ENCODE results near the gene ZBTB37.
"Not testable (repeated sequence)": the region's sequence is repeated elsewhere in the genome, so short reads cannot be mapped to it uniquely, and the experiment has no call there.

ZBTB37 gene, protein sequence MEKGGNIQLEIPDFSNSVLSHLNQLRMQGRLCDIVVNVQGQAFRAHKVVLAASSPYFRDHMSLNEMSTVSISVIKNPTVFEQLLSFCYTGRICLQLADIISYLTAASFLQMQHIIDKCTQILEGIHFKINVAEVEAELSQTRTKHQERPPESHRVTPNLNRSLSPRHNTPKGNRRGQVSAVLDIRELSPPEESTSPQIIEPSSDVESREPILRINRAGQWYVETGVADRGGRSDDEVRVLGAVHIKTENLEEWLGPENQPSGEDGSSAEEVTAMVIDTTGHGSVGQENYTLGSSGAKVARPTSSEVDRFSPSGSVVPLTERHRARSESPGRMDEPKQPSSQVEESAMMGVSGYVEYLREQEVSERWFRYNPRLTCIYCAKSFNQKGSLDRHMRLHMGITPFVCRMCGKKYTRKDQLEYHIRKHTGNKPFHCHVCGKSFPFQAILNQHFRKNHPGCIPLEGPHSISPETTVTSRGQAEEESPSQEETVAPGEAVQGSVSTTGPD

DNA sequence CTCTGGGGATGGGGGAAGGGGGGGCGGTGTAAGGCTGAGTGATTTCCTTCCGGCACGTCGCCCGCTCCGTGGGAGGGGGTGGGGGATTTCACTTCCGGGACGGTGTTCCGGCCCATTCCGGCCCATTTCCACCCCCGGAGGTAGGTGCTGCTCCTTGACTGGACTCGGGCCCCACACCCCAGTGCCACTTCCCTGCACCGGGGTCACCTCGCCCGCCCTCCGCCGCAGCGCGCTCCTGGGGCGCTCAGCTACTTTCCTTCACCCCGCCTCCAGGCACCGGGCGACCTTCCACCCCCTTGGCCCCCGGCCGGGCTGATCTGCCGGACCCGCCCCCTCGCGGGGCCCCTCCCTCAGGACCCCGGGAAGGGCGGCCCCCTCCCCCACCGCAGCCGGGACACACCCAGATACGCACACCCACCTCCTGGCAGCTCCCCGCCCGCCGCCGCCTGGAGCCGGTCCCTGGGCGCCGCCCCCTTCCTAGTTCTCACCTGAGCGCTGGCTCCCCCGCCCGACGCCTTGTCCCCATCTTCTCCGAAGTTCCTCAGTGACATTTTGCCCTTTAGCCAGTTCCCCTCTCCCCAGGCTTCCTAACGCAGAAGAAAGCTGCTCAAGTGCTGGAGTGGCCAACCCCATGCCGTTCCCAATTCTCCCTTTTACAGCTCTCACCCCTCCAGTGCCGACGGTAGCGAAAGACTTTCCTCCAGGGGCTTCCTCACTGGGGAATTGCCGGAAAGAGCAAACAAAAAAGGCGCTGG lies at the start of gene ZBTB37:
TSS of gene ZBTB37 (plus strand) at position 115 of the 755 bp plus-strand sequence. CDS start 1,846 bp downstream, outside the sequence.
- DNase-seq: peak; percentile 97

DNA sequence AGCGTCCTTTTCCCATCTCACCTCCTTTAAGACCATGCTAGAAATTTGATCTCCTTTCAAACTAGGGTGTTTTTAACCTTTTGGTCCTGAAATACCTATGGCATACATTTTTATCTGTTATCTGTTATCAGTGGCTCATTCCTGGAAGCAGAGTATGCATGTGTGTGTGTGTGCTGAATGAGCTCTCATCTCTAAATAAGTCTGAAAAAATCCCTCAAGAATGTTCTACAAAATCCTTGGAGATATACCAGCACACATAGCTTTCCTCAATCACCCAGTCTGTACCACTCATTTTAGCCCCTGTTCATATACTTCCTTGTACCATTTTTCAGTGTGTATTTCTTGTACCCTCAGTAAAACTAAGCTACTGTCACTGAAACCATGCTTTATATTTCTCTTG lies 49.7 kb upstream of the ZBTB37 start:
- no peak for DNase-seq

DNA sequence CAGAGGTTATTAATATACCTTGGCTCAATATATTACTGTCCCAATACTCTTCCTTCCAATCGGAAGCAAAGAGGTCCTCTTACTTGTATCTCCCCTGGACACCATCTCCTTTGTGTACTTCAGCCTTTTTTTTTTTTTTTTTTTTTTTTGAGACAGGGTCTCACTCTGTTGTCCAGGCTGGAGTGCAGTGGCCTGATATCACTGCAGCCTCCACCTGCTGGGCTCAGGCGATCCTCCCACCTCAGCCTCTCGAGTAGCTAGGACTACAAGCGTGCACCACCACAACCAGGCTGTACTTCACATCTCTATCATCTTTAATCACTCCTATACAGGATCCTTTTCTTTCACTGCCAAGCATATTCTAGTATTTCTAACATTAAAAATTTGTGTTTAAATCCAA lies 46.5 kb upstream of the ZBTB37 start:
- DNase-seq: no peak

DNA sequence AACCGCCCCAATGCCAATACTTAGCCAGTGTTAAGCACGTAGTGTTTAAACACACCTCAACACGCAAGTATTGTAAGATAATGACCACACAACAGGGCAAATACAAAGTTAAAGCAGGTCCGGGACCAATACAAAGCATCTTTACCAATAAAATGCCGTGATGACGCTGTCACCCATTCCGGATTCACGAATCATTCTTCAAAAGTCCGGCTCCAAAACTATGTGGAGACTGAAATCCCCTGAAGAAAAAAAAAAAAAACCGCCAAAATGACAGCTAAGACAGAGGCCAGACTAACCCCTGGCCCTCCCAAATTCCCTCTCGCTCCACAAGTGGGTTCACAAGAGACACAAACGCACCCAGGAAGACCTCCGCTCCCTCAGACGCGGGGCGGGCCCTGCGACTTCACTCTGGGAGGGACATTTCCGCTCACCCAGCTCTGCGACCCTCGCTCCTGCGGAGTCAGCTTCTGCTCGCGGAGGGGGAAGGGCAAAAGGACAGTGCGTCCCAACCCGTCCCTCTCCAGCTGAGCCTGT lies 44.3 kb upstream of the ZBTB37 start:
- no peak for DNase-seq

DNA sequence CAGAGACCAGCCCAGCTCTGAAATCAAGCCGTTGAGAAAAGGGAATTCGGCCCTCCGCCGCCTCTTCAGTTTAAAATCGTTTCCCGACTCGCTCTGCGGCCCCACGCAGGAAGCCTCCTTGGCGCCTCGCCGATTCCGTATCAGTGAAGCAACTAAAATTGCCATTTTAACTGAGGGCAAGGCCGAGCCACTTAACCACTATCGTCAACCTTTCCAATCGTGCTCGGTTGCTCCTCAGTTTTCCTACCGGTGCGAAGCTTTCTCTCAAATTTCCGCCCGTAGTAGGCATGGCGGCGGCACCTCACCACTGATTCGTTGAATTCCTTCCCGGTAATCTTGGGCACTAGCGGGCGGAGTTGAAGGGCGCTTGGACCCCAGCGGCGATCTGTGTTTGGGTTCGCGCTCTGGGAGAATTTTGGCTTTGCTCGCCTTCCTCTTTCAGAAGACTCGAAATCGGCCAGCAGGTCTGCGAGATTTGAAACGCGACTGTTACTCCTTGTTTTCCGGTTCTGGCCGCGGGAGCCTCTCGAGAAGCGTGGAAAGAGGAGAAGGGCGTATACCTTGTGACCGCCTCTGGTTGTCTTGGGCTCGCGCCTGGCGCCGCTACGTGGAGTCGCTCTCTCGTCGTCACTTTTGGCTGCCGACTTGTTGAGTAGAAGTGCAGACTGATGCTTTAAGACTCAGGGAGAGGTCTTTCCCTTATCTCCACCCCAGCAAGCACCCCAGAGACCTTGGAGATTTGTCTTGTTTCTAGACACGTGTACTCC lies 43.7 kb upstream of the ZBTB37 start, which contains the start of the genes CENPL and DARS2:
TSS of gene CENPL (minus strand) at position 569 of the 767 bp plus-strand sequence. CDS start 13,584 bp downstream, outside the sequence.
TSS of gene DARS2 (plus strand) at position 359 of the 767 bp plus-strand sequence. CDS start 557 bp downstream, outside the sequence.
- peak; percentile 99 for DNase-seq

DNA sequence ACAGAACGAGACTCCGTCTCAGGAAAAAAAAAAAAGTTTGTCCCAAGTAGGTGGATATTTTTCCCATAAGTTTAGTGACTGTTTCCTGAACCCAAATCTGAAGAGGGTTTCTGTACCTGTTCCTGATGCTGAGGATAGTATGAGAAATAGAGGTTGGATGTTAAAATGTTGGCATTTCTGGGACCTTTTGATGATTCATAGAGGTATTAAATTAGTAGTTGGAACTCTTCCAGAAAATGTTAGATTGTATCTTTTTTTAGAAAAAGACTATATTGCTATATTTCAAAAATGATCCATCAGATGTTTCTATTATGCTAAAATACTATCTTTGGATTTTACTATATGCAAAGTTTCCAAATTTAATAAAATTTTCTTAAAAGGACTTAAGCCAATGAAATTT lies 40.6 kb upstream of the ZBTB37 start:
- DNase-seq: no peak

DNA sequence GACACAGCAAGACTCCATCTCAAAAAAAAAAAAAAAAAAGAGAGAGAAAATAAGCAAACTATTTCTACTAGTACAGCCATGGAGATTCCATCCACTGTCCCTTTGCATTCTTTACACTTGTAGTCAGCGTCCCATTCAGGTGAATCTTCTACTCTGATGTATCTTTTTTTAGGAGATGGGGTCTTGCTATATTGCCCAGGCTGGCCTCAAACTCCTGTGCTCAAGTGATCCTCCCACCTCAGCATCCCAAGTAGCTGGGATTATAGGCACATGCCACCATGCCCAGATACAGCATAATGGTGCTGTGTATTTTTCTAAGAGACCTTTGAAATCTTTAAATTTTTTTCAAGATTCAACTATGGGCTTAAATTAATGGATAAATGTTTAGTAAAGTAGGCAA lies 35.4 kb upstream of the ZBTB37 start:
- no peak for DNase-seq

DNA sequence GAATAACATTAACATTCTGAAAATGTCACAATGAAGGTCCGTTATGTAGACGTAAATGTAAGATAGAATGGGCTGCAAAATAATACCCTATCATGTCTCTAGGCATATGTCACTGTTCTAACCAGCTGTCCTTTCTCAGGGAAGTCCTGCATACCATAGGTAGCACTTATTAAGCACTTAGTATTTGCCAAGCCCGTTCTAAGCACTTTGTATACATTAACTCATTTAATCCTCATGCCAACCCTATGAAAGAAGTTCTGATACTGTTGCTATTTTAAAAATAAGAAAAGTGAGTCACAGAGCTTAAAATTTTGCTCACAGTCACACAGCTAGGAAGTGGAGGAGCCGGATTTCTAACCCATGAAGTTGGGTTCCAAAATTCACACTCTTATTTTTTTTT lies 16.1 kb upstream of the ZBTB37 start:
- no peak for DNase-seq

DNA sequence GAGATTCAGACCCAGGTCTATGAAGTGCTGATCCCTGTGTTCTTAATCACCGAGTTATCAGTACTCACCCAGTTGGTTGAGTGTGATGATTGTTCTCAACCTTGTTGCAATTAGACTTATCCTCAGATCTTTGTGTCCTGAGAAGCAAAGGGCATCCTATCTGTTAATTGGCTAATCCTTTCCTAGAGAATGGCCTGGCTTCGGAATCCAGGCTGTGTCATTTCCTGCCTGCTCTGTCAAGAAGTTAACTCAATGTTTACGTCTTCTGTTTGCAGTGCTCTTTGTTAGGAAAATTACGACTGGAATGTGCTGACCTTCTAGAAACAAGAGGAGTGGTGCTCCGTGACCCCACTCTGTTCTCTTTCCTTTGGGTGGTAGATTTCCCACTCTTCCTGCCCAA lies 15.1 kb upstream of the ZBTB37 start:
- no peak for DNase-seq

DNA sequence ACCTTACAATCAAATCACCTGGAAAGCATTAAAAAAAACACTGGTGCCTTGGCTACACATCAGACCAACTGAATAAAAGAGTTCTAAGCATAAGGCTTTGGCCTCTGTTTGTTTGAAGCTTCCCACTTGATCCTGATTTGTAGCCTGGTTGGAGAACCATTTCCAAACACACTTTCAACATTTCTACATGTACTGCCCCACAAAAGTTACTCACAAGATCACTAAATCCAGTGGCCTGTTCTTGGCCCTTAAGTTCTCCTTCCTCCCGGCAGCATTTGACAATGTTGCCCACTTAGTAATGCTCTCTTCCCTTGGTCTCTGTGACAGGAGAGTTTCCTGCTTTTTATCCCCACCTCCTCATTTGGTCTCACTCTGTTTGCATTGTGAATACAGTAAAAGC lies 12.2 kb upstream of the ZBTB37 start:
- DNase-seq: no peak

DNA sequence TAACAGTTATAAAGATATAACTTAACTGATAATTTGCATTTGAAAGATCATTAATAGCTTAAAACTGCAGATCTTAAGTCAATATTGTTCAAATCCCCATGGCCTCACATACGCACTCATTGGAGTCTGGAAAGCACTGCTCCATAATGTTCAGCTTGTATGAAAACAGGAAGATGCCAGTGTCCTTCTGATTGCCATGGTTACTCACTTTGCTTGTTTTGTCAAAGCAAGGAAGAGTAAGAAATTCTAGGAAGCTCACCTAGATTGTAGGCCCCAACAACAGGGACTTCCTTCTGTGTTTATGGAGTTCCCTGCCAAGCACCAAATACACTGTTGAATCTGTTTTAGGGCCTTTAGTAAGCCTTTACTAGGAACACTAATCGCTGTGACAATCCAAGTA lies 11.3 kb upstream of the ZBTB37 start:
- DNase-seq: no peak

DNA sequence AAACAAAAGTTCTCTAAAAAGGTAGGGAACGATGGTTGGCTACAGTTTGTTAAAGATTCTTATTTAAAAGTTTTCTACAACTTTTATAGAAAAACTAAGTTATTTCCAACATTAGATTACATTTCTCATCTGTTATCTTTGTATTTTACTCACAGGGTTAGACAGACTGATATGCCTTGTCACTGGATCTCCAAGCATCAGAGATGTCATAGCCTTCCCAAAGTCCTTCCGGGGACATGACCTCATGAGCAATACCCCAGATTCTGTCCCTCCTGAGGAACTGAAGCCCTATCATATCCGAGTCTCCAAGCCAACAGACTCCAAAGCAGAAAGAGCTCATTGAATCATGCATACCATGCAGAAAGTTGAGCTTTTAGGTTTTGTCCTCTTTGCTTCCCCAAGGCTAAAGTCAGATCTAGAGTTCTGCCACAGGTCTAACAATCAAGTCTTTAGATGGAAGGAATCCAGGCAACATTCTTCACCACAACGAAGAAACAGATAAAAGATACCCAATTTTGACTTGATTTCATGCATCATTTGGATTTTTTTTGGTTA lies 10.7 kb upstream of the ZBTB37 start:
- DNase-seq: no peak

DNA sequence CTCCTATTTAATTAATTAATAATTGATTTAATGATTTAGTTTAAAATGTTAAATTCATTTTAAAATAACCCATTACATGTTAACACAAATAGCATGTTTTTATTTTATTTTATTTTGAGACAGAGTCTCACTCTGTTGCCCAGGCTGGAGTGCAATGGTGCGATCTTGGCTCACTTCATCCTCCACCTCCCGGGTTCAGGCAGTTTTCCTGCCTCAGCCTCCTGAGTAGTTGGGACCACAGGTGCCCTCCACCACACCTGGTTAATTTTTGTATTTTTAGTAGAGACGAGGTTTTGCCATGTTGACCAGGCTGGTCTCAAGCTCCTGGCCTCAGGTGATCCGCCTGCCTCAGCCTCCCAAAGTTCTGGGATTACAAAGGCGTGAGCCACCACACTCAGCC lies 8.6 kb upstream of the ZBTB37 start:
- DNase-seq: not testable (repeated sequence)

DNA sequence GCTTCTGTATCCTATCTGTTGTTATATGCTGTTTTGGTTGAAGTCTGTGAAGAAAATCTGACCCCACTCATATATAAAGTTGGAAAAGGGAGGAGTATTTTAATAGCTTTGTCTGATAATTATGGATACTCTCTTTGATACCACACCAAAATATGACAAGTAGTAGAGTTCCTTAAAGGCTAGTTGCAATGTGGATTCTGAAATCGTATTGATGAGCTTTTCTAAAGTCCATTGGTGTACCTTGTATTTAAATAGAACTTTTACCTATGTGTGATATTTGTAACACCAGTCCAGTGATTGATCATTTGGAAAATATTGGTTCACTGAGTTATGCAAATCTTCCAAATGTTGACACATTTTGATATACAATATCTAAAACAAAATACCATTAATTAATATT lies 8.1 kb upstream of the ZBTB37 start:
- no peak for DNase-seq

DNA sequence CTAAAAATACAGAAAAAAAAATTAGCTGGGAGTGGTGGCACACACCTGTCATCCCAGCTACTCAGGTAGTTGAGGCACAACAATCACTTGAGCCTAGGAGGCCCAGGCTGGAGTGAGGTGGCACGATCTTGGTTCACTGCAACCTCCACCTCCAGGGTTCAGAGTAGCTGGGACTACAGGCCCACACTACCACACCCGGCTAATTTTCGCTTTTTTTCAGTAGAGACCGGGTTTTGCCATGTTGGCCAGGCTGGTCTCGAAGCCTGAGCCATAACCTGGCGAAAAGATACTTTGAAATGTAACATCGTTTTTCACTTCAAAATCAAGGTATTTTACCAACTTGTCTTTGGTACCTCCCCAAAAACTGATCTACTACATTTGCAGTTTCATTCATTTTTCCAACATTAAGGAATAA lies 6.4 kb upstream of the ZBTB37 start:
- no peak for DNase-seq

DNA sequence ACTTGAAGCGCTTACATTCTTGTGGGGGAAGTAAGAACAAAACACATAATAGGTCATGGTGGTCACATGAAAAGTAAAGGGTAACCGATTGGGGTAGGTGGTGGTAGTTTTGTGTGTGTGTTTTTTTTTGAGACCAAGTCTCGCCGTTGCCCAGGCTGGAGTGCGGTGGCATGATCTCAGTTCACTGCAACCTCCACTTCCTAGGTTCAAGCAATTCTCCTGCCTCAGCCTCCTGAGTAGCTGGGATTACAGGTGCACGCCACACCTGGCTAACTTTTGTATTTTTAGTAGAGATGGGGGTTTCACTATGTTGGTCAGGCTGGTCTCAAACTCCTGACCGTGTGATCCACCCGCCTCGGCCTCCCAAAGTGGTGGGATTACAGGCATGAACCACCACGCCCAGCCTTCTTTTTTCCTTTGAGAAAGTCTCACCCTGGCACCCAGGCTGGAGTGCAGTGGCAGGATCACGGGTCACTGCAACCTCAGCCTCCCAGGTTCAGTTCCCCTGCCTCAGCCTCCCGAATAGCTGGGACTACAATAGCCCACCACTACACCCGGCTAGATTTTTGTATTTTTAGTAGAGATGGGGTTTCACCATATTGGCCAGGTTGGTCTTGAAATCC lies 5.9 kb upstream of the ZBTB37 start:
- not testable (repeated sequence) for DNase-seq

DNA sequence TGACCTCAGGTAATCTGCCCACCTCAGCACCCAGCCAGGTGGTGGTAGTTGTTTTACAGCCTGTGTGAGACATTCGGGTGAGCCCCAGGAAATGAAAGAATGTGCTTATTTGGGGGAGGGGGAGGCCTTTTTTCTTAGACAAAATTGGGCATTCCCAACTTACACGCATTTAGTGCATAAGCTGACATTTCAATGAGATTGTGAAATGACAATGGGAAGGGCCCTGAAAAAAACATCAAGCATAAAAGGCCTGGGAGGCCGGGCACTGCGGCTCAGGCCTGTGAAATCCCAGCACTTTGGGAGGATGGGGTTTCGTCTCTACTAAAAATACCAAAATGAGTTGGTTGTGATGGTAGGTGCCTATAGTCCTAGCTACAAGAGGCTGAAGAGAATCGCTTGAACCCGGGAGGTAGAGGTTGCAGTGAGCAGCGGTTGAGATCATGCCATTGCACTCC lies 5.4 kb upstream of the ZBTB37 start:
- peak; percentile 42 for DNase-seq

DNA sequence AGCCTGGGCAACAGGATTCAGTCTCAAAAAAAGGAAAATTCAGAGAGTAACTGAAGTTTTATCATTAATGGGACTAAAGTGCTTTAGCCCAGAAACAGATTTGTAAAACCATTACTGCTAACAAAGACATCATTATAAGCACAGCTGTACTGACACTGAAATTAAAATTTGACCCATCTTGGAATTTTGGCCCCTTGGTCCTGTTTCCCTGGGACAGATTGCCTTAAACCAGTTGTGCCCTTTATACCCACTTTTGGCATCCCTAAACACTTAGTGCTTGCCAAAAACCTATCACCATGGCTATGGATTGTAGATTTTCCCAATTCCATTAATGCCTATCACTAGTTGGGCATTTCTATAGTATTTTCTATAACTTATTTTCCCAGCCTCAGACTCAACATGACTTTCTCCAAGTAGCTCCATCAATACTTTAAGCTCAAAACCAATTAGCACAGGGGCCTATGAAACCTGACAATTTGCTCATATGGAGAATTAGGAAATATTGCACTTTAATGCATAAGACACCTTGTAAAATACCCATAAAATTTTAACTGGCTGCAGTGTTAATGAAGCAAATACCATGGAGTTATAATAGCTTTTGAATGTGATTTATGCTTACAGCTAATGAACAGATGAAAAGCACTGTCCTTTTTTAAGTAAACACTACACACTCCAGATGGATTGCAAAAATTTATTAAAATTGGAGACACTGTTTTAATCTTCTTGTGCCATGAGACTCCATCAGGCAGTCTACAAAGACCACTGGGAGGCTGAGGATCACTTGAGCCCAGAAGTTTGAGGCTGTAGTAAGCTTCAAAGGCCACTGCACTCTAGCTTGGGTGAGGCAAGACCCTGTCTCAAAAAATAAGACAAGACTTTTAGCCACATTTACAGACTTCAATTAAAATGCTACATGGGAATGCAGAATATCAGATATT lies 4.7 kb upstream of the ZBTB37 start:
- DNase-seq: peak; percentile 37

DNA sequence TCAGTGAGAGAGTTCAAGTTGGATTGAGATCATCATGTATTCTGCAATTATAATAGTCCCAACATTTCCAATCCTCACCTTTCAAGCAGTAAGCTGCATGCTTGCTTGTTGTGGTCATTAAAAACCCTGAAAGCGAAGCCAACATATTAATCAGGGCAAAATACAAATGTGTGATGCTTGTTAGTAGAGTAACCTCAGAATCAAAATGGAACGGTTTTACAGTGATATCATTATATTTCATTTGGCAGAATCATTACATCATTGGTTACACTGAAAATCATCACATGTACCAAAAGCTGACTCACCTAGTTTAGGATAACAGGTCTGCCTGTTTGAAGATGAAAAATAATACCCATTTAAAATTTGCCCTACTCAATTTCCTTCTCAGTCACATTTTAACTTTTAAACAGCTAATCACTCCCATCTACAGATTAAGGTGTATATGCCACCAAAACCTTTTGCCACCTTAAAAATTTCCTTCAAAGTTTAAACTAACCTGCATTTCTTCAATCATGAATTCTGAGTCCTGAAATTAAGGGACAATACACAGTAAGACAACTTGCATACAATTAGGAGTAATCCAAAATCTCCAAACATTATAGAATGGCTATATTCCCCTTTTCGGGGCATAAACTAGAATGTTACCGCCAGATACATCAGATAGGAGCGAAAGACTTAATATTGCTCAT lies 3.9 kb upstream of the ZBTB37 start:
- DNase-seq: no peak

Measured in OCI-M1 (cell line).